Liver (tissue), 9 donors: ENCODE data around the gene MESD. TPM values are rescaled to one million over a fixed set of nuclear protein-coding genes. Genes with fewer than 3 reads are reported as not detected.

ENCODE experiments used
- DNase-seq: peaks from one replicate; pipeline ENCODE4 v3.0.0-alpha.2; 2017; ENCODE audit warnings: low spot score
- H3K27ac ChIP-seq, 2 donors: one replicate each; pipeline ENCODE4 v1.7.0; 2013; ENCODE audit warnings: inconsistent platforms in 2 of 2, low read length in 2 of 2, control low read depth in 1 of 2, low read depth in 1 of 2, mild to moderate bottlenecking in 1 of 2
- H3K27me3 ChIP-seq, 4 donors: one replicate each; pipeline versions ENCODE4 v1.6.1 to v1.7.0; 2013; ENCODE audit warnings: low read length in 3 of 4, inconsistent platforms in 1 of 4, mild to moderate bottlenecking in 1 of 4, moderate library complexity in 1 of 4; ENCODE audit not compliant: control insufficient read depth in 4 of 4, insufficient read depth in 4 of 4
- H3K36me3 ChIP-seq, 4 donors: one replicate each; pipeline versions ENCODE4 v1.6.1 to v1.7.0; 2013; ENCODE audit warnings: low read length in 3 of 4, mild to moderate bottlenecking in 3 of 4, low read depth in 1 of 4, moderate library complexity in 1 of 4; ENCODE audit not compliant: control insufficient read depth in 4 of 4, insufficient read depth in 3 of 4
- H3K4me1 ChIP-seq, 4 donors: one replicate each; pipeline versions ENCODE4 v1.6.1 to v1.7.0; 2013; ENCODE audit warnings: low read length in 3 of 4, mild to moderate bottlenecking in 3 of 4, moderate library complexity in 1 of 4; ENCODE audit not compliant: control insufficient read depth in 4 of 4, insufficient read depth in 4 of 4
- H3K4me3 ChIP-seq, 3 donors: one replicate each; pipeline versions ENCODE4 v1.6.1 to v1.7.0; 2013; ENCODE audit warnings: low read length in 3 of 3, control low read depth in 1 of 3, low read depth in 1 of 3, mild to moderate bottlenecking in 1 of 3
- H3K9ac ChIP-seq, 2 donors: one replicate each; pipeline ENCODE4 v1.7.0; 2013; ENCODE audit warnings: low read length in 2 of 2, mild to moderate bottlenecking in 2 of 2, moderate library complexity in 2 of 2, control low read depth in 1 of 2, low read depth in 1 of 2
- H3K9me3 ChIP-seq, 4 donors: one replicate each; pipeline versions ENCODE4 v1.6.1 to v1.7.0; 2013; ENCODE audit warnings: low read length in 3 of 4; ENCODE audit not compliant: control insufficient read depth in 4 of 4
- EGR1 ChIP-seq, 2 donors: IDR thresholded peaks; 2 replicates each; pipeline ENCODE4 v1.6.1; 2016 to 2018; ENCODE audit warnings: antibody characterized with exemption in 2 of 2, low read depth in 2 of 2
- FOXA1 ChIP-seq: IDR thresholded peaks from 2 replicates; pipeline ENCODE4 v1.6.1; 2016; ENCODE audit warnings: antibody characterized with exemption
- GABPA ChIP-seq, 2 donors: IDR thresholded peaks in 1 of 2; conservative IDR thresholded peaks in 1 of 2; 2 replicates each; pipeline ENCODE4 v1.6.1; 2016; ENCODE audit warnings: antibody characterized with exemption in 2 of 2, mild to moderate bottlenecking in 1 of 2, moderate library complexity in 1 of 2
- HNF4A ChIP-seq, 2 donors: conservative IDR thresholded peaks; 2 replicates each; pipeline ENCODE4 v1.6.1; 2016; ENCODE audit warnings: antibody characterized with exemption in 2 of 2, mild to moderate bottlenecking in 2 of 2
- HNF4G ChIP-seq: IDR thresholded peaks from 2 replicates; pipeline ENCODE4 v1.6.1; 2016; ENCODE audit warnings: antibody characterized with exemption
- RAD21 ChIP-seq, 2 donors: IDR thresholded peaks; 2 replicates each; pipeline ENCODE4 v1.6.1; 2016; ENCODE audit warnings: antibody characterized with exemption in 2 of 2, mild to moderate bottlenecking in 2 of 2
- RXRA ChIP-seq, 2 donors: IDR thresholded peaks; 2 replicates each; pipeline ENCODE4 v1.6.1; 2017 to 2018; ENCODE audit warnings: antibody characterized with exemption in 2 of 2, mild to moderate bottlenecking in 1 of 2
- SP1 ChIP-seq: IDR thresholded peaks from 2 replicates; pipeline ENCODE4 v1.6.1; 2018; ENCODE audit warnings: antibody characterized with exemption, mild to moderate bottlenecking
- YY1 ChIP-seq: IDR thresholded peaks from 2 replicates; pipeline ENCODE4 v1.6.1; 2016; ENCODE audit warnings: antibody characterized with exemption, mild to moderate bottlenecking
- WGBS: extraction: QIAGEN DNeasy Blood & Tissue Kit; methylation state at CpG from one replicate; pipeline ENCODE4 v1.1.7; 2013; 5-methylcytosine and 5-hydroxymethylcytosine counted together
- polyA plus RNA-seq, 2 donors: library from polyadenylated mRNA; stranded (reverse) in 1 of 2; unstranded in 1 of 2; fragments of 200-250 nt in 1 of 2; fragments of >200 nt in 1 of 2; fragmentation: Nextera tagmentation in 1 of 2; extraction: Ambion mirVana in 1 of 2; gene quantifications; one replicate each; pipeline versions ENCODE4 v1.2.1 to v1.2.3, GENCODE V29; 2013 to 2015
- total RNA-seq, 2 donors: library from RNA; depleted of rRNA; stranded (reverse); fragments of >200 nt; gene quantifications; one replicate each; pipeline ENCODE4 v1.2.3, GENCODE V29; 2014
- TF ChIP-seq, protein P1 (sequence below): IDR thresholded peaks from 2 replicates; pipeline ENCODE4 v1.6.1; 2016; ENCODE audit warnings: antibody characterized with exemption
- donor health status: healthy.
- donor health status: healthy.
- donor health status: healthy.
- donor health status: healthy.
- donor health status: healthy.

MESD gene
- total and polyA plus RNA-seq, 4 donors: 15.3 to 24.0 (median 17.0) TPM

DNA sequence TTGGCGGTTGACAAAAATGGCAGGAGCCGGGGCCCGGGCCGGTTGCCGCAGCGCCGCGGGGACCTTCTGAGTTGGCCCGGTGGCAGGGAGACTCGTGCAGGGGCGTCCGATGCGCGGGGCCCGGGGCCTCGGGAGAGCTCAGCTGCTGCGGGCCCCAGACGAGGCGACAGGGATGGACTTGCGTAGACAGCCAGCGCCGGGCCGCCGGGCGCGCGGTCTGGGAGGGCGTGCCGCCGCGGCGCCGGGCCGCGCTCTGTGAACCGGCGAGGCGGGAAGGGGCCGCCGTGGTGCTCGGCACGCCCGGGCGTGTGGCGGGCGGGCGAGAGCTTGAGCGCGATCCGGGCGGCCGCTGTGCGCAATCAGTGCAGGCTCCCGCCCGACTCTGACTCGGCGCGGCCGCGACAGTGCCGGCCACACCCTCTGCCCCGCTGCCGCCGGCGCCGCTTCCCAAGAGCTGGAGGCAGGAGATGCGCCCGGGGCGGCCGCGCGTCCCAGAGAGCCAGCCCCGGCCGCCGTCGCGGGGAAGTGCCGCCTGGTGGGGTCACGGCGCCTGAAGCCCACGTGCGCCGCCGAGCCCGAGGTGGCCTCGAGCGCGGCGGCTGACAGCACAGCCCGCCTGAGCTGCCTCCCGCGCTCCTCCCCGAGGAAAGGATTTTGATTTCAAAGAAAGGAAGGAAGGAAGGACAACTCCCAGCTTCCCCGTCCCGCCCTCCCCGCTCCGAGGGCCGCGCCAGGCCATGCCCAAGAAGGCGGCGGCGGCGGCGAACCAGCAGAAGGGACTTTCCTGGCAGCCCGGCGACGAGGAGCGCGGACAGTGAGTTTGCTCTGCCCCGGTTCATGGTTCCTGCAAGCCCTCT lies 11.8 kb upstream of the MESD start:
- no peaks in the 10 kb centered on the region for H3K36me3 ChIP-seq
- TF ChIP-seq YY1 (peak; percentile 28), HNF4A (conservative IDR thresholded peaks at IDR 0.05) (no peak)
- H3K9ac ChIP-seq: peak overlapping the region; percentile 24 to 71
- H3K9me3 ChIP-seq: no peaks in the 10 kb centered on the region
- no peak for DNase-seq
- H3K27ac ChIP-seq: peak overlapping the region; percentile 94 to 95
- WGBS: under 1% methylated on average over 110 of the region's 110 CpGs
- peaks cover 26 to 46% (median 37%) of the 10 kb centered on the region in 4 donors for H3K4me1 ChIP-seq
- no peaks in the 10 kb centered on the region for H3K27me3 ChIP-seq
- peak overlapping the region; percentile 73 to 94 (median 76) for H3K4me3 ChIP-seq

DNA sequence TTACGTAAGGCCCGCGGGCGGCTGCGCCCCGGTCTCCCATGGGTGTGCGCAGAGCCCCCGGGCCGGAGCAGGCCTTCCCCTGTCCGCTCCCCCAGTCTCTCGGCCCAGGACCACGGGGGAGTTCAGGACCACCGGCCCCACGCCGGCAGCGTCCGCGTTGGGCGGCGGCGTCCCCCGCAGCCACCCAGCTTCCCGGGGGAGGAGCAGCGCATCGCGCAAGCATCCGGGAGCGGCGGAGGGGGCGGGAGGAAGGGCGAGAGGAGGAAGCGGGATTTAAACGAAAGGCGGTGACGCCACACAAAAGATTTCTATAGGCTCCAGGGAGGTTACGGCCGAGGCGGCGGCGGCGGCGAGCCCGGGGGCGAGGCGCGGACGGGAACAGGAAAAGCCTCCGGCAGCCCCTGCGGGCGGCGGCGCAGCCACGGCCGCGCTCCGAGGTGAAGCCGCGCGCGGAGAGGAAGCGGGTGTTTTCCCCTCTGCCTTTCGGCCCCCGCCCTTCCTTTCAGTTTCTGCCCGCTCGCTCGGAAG lies 11.1 kb upstream of the MESD start, which contains the start of gene TLNRD1:
Gene TLNRD1, plus strand, starts transcription at position 300 of the 528 bp plus-strand sequence. CDS start 1,349 bp downstream, outside the sequence.
- Histone ChIP-seq H3K4me3 (peak within 1 kb of the TSS; percentile 76 to 94 (median 84)), H3K9ac (peak within 1 kb of the TSS; percentile 69 to 71), H3K36me3 (no peaks in the 10 kb centered on the region), H3K4me1 (peaks cover 26 to 39% (median 30%) of the 10 kb centered on the region in 4 donors), H3K9me3 (no peaks in the 10 kb centered on the region), H3K27ac (peak within 1 kb of the TSS; percentile 94 to 95), H3K27me3 (no peaks in the 10 kb centered on the region)
- peak; percentile 65 for DNase-seq
- WGBS: under 1% methylated on average over 66 of the region's 66 CpGs
- TF ChIP-seq HNF4A (conservative IDR thresholded peaks at IDR 0.05) (no peak), HNF4G (no peak), RXRA (IDR thresholded peaks at IDR 0.05) (no peak), EGR1 (IDR thresholded peaks at IDR 0.05; ENCODE audit: low read depth in 2 of 2) (peak in 1 of 2 donors; percentile 67), RAD21 (IDR thresholded peaks at IDR 0.05) (peak in 1 of 2 donors; percentile 8), GABPA (IDR thresholded peaks at IDR 0.05 in 1 of 2, conservative IDR thresholded peaks at IDR 0.05 in 1 of 2) (peak in 1 of 2 donors; percentile 55), SP1 (peak; percentile 26), FOXA1 (no peak)
- TF ChIP-seq, protein P1, sequence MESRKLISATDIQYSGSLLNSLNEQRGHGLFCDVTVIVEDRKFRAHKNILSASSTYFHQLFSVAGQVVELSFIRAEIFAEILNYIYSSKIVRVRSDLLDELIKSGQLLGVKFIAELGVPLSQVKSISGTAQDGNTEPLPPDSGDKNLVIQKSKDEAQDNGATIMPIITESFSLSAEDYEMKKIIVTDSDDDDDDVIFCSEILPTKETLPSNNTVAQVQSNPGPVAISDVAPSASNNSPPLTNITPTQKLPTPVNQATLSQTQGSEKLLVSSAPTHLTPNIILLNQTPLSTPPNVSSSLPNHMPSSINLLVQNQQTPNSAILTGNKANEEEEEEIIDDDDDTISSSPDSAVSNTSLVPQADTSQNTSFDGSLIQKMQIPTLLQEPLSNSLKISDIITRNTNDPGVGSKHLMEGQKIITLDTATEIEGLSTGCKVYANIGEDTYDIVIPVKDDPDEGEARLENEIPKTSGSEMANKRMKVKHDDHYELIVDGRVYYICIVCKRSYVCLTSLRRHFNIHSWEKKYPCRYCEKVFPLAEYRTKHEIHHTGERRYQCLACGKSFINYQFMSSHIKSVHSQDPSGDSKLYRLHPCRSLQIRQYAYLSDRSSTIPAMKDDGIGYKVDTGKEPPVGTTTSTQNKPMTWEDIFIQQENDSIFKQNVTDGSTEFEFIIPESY: peak; percentile 33

DNA sequence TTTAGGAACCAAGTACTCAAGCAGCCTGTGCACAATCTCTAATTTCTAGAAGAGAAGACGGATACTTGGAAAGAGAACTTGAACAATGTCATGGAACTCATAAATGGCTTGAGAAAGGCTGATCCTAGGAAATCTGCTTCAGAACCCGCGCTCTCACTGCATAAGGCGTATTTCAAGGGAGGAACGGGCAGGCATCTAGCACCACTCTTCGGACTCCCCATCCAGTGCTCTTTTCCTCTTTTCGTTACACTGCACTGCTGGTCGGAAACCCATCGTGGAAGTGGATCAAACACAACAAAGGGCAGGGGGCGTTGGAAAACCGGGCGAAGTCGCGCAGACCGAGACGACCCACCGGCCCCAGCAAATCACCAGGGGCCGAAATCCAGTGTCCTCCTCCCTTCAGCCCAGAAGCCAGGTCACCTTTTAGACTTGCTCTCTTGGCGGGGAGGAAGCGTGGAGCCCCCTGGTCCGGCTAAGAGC lies 10.6 kb upstream of the MESD start:
- Histone ChIP-seq H3K9ac (peak overlapping the region; percentile 53 to 69), H3K27me3 (no peaks in the 10 kb centered on the region), H3K4me1 (peaks cover 22 to 34% (median 26%) of the 10 kb centered on the region in 4 donors), H3K9me3 (no peaks in the 10 kb centered on the region), H3K4me3 (peak overlapping the region; percentile 76 to 94 (median 84)), H3K36me3 (no peaks in the 10 kb centered on the region), H3K27ac (peak overlapping the region; percentile 94 to 95)
- TF ChIP-seq RXRA (IDR thresholded peaks at IDR 0.05) (no peak), HNF4G (peak; percentile 26)
- 7% methylated on average over 21 of the region's 21 CpGs for WGBS
- DNase-seq: no peak
